GM12865 (cell line): ENCODE results near the gene C16orf86.
"Not testable (repeated sequence)": the region's sequence is repeated elsewhere in the genome, so short reads cannot be mapped to it uniquely, and the experiment has no call there.

Source experiments
- DNase-seq: peaks from one replicate; pipeline ENCODE4 v3.0.0; 2010; ENCODE audit warnings: low read depth
- H3K4me3 ChIP-seq: 2 replicates; pipeline ENCODE4 v1.5.1; 2011; ENCODE audit warnings: mild to moderate bottlenecking, low read depth, low read length, control low read depth
- CTCF ChIP-seq: IDR thresholded peaks from 2 replicates; pipeline ENCODE4 v1.5.1; 2011; ENCODE audit warnings: low read length, control low read depth, low read depth, inconsistent platforms; ENCODE audit not compliant: insufficient read depth; ENCODE audit errors: missing control alignments

The C16orf86 gene

GRCh38 chr16:67685388-67686112 lies 18.9 kb downstream of the C16orf86 start:
- H3K4me3 ChIP-seq: no peak overlapping the region
- TF ChIP-seq CTCF: no peak
- no peak for DNase-seq

GRCh38 chr16:67693517-67694285 lies 27.1 kb downstream of the C16orf86 start:
- not testable (repeated sequence) for DNase-seq, H3K4me3 ChIP-seq

GRCh38 chr16:67694611-67695010 lies 28.0 kb downstream of the C16orf86 start:
- DNase-seq: no peak
- TF ChIP-seq CTCF: no peak
- H3K4me3 ChIP-seq: no peak overlapping the region

- DNase-seq: no peak
- H3K4me3 ChIP-seq: no peak overlapping the region
- TF ChIP-seq CTCF: no peak
Observed at GRCh38 chr16:67697422-67698185, 31.0 kb downstream of the C16orf86 start.

- no peak for TF ChIP-seq CTCF
- no peak for DNase-seq
Observed at GRCh38 chr16:67699265-67699664, 32.7 kb downstream of the C16orf86 start.

GRCh38 chr16:67701420-67701819 lies 34.8 kb downstream of the C16orf86 start:
- DNase-seq: no peak
- H3K4me3 ChIP-seq: no peak overlapping the region
- no peak for TF ChIP-seq CTCF

More at GRCh38 chr16:67699265-67699664, 32.7 kb downstream of the C16orf86 start:
- H3K4me3 ChIP-seq: no peak overlapping the region

GRCh38 chr16:67702130-67702529 lies 35.5 kb downstream of the C16orf86 start:
- no peak overlapping the region for H3K4me3 ChIP-seq
- TF ChIP-seq CTCF: no peak
- no peak for DNase-seq
